NCI-H2196 treated with DMSO at 0.1 percent for 48 hours (cell line): ENCODE measurements around the gene GBA2.

Source experiments
- DNase-seq: peaks from one replicate; lab custom pipeline; 2025; ENCODE audit not compliant: unreplicated experiment; lab: John Stamatoyannopoulos, UW

The GBA2 gene

DNA sequence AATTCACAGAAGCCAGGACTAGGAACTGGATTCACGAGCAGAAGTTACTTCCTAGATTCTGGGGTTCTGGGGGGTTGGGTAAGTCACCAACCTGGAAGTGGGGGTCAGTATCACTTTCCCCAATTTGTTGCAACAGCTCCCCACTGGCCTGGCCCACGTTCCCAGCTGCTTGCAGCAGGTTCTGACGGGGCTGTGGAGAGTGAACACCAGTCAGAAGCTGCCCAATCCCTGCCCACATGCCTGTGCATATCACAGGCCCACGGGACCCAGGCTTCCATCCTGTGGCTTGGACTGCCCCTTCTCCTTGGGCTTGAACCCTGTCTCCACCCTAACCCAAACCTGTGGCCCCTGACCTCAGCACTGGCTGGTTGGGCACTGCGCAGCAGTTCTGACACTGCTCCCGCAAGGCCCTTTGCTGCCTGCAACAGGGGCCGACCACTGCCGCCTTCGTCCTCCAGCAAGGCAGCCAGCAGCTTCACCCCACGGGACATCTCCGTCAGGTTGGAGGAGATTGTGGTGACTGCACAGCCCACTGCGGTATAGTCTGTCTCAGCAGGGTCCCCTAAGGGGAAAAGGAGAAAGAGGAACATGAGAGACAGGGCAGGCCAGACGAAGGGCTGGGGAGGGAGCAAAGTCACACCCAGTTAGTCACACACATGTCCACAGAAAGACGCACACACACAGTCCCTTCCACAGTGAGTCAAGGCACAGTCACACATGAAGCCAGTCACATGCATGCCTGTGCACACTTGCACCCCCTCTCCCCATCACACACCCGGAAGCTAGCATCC lies 30.1 kb downstream of the GBA2 start:
- DNase-seq = no peak

DNA sequence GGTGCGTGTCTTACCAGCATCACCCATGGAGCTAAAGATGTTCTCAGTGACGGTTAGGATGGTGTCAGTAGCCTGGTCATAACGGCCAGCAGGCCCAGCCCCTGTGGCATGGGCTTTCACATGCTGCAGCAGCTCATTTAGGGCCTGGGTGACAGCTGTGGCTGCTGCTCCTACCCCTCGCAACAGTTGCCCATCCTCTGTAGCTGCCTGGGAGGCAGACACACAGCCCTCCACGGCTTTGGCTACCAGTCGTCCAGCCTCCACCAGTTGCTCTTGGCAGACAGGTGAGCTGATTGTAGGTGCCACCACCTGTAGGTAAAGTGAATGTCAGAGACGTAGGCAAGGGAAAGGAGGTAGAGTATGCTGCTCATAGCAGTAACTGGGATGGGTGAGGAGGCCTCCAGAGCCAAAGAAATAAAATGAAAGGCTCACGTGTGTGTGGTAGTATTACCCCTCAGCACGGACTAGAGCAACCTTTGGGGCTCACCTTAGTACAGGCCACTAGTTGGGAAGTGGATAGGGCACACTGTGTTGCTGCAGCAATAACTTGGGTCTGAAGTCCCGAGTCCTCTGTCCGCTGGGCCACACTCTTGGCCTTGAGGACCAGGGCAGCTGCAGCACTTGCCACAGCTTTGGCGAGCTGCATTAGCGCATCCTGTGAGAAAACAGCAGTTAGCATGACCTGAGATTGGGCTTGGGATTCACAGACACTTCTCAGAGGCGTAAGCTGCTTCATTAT lies 31.7 kb downstream of the GBA2 start:
- DNase-seq = no peak

DNA sequence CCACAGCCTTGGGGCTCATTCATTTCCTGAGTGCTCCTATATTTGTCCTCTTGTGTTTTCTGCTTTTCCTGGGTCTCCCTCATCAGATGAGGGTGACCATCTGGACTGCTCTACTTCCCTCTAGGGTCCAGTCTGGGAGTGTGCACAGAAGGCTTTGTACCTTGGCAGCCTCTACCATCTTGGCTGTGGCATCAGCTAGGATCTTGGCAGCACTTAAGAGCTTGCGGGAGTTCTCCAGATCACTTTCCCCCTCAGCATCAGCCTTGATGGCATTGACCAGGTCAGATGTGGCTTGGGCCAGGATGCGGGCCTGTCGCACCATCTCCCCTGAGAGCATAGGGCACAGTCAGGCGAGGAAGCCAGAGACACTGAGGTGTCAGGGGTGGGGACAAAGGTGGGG lies 32.8 kb downstream of the GBA2 start:
- DNase-seq = no peak

GRCh38 chr9:35714579-35715252 lies 34.3 kb downstream of the GBA2 start:
- no peak for DNase-seq

- DNase-seq = no peak
Measured at GRCh38 chr9:35714123-35714522, 34.9 kb downstream of the GBA2 start.

- DNase-seq = no peak
Measured at GRCh38 chr9:35713578-35713977, 35.5 kb downstream of the GBA2 start.

- DNase-seq = no peak
Measured at GRCh38 chr9:35712762-35713400, 36.1 kb downstream of the GBA2 start.

- DNase-seq = no peak
Measured at GRCh38 chr9:35711501-35712428, 37.3 kb downstream of the GBA2 start.

GRCh38 chr9:35710818-35711500 lies 38.1 kb downstream of the GBA2 start:
- no peak for DNase-seq

DNA sequence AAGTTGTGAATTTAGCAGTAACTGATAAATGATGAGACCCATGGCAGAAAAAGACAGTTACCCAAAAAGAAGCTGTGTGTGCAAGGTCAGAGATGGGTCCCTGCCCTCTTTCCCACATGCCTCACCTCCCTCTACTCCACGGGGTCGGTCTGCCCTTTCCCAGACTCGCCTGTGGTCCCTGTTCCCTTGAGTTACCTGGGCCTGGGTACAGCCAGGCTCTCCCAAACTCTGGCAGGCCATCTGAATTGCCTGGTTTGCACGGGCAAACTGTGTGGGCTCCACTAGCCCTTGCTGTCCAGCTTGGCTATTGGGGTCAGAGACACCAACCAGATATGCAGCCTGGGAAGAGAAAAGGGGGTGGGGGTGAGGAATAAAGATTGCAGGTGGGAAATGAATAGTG lies 40.9 kb downstream of the GBA2 start:
- no peak for DNase-seq

DNA sequence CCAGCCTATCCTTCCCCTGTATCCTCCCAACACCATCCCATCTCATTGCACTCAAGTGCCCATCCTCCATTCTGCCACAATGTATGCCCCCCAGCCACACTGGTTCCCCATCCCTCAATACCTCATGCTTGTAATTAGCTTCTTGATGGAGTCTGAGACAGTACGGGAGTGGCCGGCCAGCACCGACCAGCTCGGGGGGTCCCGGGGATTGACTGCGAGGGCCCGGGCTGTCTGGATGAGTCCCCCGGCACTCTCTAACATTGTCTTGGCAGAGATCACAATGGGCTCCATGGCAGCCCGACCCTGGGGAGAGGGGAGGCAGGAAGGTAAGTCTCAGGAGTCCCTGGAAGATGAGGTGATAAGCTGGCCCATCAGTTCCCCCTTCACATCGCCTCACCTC lies 42.1 kb downstream of the GBA2 start:
- no peak for DNase-seq

GRCh38 chr9:35705836-35706430 lies 43.1 kb downstream of the GBA2 start:
- DNase-seq = no peak

DNA sequence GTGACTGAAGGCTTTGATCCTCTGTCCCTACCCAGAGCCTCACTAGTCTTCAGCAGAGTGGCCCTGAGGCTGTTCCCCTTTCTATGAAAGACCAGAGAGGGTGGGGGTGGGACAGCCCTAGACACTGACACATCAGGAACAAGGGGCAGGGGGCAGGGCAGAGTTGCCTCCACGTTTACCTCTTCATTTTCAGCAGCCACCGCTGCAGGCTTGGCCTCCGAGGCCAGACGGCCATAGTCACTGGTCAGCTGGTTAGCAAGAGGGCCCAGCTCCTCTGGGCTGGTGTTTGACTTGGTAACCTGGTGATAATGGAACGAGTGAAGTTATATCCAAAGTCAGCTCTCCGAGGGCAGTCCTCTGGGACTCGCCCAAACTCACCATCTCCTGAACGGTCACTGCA lies 43.7 kb downstream of the GBA2 start:
- DNase-seq = no peak

DNA sequence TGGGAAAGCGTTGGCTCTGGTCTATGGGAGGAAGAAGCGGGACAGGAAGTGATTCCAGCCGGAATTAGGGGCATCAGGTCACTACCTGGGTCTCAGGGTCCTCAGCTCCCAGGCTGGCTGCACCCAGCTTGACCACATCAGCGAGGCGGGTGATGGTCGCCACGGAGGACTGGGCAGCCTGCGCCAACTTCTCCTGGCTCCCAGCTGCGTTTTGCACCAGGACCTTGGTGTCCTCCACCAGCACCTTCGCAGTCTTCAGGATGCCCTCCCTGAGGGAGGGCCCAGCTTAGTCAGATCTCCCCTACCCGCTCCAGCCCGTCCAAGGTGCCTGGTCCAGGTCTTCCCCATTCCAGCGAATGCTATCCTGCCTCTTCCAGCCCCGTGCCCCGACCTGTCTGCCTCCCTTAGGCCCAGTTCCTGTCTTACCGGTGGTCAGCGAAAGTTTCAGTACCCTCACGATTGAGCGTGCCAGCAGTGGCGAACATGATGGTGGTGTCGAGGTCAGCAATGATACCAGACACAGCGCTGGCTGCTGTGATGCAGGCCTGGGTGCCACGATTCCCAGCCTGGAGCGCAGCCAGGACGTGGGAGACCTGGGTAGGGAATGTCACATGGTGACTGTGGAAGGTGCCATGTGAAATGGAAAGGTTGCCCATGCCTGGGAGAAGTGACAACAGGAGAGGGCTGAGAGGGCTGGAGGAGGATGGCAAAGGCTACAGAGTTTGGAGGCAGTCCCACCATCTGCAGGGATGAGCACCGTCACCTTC lies 44.9 kb downstream of the GBA2 start:
- no peak for DNase-seq

DNA sequence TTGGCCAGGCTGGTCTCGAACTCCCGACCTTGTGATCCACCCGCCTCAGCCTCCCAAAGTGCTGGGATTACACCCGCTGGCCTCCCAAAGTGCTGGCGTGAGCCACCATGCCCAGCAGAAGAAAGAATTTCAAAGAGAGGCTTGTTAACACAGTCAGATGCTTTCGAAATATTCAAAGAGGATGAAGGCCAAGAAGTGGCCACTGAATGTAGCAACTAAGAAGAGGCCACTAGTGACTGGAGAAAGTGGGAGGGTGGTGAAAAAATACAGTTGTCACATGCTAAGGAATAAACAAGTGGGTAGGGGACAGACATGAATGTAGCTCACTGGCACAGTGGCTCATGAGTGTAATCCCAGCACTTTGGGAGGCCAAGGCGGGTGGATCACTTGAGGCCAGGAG lies 46.3 kb downstream of the GBA2 start:
- DNase-seq = no peak

DNA sequence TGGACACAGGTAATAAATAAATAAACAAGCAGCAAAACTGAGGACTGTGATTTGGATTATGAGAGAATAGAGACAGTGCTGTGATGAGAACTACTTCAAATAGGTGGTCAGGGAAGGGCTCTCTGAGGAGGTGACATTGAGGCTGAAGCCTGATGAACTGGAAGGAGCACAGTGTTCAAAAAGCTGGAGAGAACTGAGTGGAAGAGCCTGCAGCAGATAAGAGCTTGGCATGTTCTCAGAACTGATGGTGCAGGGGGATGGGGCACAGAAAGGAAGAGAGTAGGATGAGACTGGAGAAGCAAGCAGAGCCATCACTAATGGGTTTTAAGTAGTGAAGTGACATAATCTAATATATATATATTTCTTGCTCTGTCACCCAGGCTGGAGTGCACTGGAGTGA lies 48.1 kb downstream of the GBA2 start:
- no peak for DNase-seq

DNA sequence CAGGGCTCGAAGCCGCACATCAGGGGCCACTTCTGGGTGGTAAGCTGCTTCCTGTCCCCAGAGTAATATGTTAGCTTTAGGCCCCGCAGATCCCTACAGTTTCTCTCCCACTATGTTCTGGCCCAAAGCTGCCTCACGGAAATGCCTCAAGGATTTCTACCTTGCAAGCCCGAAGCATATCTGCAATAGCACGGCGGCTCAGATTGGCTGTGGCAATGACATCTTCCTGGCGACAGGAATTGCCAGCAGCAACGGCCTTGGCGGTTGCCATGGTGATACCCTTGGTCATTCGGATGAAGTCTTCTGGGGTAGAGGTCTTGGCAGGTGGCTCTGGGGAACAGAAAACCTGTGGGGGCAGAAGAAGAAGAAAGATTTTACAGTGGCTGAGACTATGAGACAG lies 49.0 kb downstream of the GBA2 start:
- DNase-seq = no peak

GRCh38 chr9:35698231-35698630 lies 50.8 kb downstream of the GBA2 start:
- DNase-seq = no peak

DNA sequence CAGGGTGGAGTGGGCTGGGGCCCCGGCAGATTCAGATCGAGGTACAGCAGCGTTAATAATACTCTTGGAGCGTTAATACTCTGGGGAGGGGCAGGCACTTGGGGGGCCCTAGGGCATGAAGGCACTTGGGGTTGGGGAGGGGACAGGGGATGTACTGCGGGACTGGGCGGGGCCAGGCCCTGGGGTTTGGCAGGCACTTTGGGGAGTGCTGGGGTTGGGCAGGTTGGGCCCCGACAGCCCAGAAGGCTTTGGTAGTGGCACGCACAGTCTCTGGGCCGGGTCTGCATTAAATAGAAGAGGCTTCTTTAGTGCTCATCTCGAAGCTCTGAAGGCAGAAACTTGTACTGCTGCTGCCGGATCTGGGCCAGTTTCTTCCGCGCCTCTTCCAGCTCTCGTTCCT lies 51.5 kb downstream of the GBA2 start:
- DNase-seq = no peak
